ENCODE results near the gene ASTN2.
A peak's percentile ranks its signal among the peaks of the same experiment; 100 is the strongest.

ASTN2 gene

DNA sequence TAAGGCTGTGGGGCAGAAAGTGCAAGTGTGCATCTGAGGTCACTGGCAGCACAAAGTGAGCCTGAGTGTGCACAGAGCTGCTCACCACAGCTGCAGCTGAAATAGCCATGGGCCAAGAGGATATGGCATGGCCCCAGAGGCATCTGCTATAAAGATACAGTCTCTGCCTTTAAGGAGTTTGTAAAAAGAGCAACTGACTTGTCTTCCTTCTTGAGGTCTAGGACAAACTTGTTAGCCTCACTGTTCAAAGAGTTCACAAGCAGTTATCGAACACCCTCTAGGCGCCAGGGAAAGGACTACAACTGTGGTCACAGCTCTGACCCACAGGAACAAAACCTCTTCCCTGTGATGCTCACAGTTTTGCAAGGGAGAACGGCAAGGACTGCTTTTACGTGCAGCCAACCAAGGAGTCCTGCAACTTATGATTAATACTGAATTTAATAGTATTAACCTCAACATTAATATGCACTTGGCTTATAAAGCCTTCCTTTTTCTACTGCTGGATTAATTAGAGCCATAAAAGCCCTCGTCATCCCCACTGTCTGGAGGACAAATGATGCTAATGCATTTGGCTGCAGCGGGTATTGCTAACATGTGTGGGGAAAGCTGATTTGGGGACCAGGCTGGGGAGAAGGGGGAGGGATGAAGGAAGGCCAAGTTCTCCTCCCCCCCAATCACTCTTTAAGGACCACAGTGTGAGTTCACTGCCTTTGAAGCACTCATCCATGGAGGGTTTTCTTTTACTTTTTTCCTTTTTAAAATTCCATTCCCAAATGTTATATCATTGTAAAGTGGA, 917.6 kb downstream of the ASTN2 start:
- H3K4me3 ChIP-seq (ENCODE audit: low read length), result no peak overlapping the region
- TF ChIP-seq, protein P1, sequence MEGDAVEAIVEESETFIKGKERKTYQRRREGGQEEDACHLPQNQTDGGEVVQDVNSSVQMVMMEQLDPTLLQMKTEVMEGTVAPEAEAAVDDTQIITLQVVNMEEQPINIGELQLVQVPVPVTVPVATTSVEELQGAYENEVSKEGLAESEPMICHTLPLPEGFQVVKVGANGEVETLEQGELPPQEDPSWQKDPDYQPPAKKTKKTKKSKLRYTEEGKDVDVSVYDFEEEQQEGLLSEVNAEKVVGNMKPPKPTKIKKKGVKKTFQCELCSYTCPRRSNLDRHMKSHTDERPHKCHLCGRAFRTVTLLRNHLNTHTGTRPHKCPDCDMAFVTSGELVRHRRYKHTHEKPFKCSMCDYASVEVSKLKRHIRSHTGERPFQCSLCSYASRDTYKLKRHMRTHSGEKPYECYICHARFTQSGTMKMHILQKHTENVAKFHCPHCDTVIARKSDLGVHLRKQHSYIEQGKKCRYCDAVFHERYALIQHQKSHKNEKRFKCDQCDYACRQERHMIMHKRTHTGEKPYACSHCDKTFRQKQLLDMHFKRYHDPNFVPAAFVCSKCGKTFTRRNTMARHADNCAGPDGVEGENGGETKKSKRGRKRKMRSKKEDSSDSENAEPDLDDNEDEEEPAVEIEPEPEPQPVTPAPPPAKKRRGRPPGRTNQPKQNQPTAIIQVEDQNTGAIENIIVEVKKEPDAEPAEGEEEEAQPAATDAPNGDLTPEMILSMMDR (conservative IDR thresholded peaks at IDR 0.05; ENCODE audit: low read length), result peak; percentile 50
- DNase-seq (ENCODE audit: low read depth), result peak; percentile 41

DNA sequence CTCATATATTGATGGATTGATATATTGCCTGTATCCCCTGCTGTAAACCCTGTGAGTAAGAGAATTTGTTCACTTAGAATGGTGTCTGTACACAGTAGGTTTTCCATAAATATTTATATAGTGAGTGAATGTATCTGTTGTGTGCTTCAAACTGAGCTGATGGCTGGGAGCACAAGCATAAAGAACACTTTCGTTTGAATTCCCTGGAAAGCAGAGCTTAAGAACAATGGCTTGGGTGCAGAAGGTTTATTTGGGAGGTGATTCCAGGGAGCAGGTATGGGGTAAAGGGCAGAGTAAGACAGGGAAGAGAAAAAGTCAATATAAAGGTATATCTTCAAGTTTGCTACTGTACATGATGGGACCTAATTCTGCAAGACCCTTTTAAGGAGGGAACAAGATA, 918.7 kb downstream of the ASTN2 start:
- no peak overlapping the region for H3K4me3 ChIP-seq (ENCODE audit: low read length)
- DNase-seq (ENCODE audit: low read depth), result no peak
- TF ChIP-seq, protein P1 (conservative IDR thresholded peaks at IDR 0.05; ENCODE audit: low read length), result no peak

DNA sequence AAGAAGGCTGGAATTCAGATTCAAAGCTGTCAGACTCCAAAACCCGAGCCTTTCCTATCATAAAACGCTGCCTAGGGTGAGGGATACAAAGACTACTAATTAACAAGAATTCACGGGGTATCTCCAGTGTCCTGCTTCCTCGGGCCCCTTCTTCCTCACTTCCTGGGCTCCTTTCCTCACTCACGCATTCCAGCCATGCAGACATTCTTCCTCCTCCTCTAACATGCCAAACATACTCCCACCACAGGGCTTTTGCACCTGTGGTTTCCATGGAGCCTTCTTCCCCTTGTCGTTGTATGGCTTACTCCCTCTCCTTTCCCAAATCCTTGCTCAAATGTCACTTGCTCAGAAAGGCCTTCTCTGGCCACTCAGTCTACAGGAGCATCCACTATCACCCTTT, 919.1 kb downstream of the ASTN2 start:
- TF ChIP-seq, protein P1 (conservative IDR thresholded peaks at IDR 0.05; ENCODE audit: low read length), result no peak
- no peak for DNase-seq (ENCODE audit: low read depth)
- no peak overlapping the region for H3K4me3 ChIP-seq (ENCODE audit: low read length)

DNA sequence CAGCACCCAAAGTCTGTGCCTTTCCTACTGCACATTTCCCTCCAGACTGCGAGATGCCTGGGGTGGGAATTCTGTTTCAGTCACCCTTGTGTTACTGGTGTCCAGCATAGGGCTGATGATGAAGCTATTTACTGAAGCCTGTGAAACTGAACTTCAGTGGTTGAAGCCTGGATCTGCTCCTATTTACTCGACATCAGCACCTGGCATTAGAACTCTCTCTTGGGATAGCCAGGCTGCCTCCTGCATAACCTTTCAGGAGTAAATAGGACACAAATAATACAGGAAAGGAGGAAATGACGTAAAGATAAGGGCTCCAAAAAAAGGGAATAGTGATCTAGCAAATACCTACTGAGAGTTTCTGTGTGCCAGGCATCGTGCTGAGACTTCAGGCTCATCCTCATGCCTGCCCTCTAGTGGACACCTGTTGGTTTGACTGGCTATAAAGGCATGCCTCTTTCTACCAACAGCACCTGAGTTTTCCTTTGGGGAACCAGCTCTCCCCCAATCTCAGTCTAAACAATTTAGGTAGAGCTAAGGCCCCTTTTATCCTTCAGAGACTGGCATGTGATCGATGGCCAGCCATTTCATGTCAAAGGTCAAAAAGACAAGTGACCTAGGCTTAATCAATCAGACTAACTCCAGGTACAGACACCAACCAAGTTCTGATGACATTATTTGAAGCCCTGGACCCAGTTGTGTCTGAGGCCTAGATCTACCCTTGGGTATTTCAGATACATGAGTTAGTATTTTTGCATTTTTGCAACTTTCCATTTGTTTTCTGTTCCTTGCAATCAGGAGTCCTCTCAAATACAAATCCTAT, 919.8 kb downstream of the ASTN2 start:
- DNase-seq (ENCODE audit: low read depth), result no peak
- no peak overlapping the region for H3K4me3 ChIP-seq (ENCODE audit: low read length)
- TF ChIP-seq, protein P1 (conservative IDR thresholded peaks at IDR 0.05; ENCODE audit: low read length), result peak; percentile 48

DNA sequence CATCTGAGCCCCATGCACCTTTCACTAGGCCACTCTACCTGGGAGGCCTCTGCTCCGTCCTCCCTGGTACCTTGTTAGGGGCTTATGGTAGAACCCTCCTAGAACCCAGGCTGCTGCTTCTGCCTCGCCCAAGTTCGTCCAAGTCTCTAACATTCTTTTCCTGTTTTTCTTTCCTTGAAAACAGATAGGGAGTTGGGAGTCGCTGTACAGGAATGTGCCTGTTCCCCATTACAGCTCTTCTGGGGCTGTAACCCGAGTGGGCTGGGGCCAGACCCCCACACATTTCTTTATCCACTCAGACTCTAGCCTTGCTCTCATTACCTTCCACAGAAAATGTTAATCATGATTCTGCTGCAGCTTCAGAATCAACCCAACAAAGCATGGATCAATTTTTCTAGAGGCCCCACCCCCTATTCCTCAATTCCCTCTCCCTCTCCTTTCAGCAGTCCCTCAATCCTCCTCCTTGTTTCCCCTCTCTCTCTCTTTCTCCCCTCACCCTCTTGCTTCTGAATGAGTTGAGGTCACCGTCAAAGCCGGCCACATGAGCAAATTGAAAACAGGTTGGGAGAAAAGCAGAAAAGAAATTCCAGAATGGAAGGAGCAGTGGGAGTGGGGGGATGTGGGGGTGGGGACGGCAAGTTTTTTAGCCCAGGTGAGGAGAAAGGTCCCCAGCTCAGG, 921.5 kb downstream of the ASTN2 start:
- TF ChIP-seq, protein P1 (conservative IDR thresholded peaks at IDR 0.05; ENCODE audit: low read length), result no peak
- no peak overlapping the region for H3K4me3 ChIP-seq (ENCODE audit: low read length)
- peak; percentile 22 for DNase-seq (ENCODE audit: low read depth)

DNA sequence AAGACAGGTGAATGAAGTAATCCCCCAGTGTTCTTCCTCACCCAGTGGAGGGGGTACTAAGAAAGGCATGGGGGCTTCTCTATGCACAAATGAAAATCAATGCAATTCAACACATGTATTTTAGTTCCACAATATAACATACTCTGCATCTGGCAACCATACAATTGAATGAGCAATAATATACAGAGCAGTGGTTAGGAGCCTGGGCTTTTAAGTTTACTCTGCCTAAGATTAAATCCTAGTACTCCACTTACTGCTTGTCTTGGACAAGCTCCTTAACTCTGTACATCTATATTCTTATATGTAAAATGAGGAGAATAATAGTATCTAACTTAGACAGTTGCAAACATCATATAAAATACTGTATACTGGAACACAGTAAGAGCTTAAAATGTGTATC, 923.2 kb downstream of the ASTN2 start:
- DNase-seq (ENCODE audit: low read depth), result no peak
- TF ChIP-seq, protein P1 (conservative IDR thresholded peaks at IDR 0.05; ENCODE audit: low read length), result no peak
- H3K4me3 ChIP-seq (ENCODE audit: low read length), result no peak overlapping the region

Measured in AG10803 (cell line).